B cell (primary cell): ENCODE results near the gene PTPN13. TPM values are rescaled to one million over a fixed set of nuclear protein-coding genes. Genes with fewer than 3 reads are reported as not detected.

Source experiments
- ATAC-seq: fragments of 200-7000 bp; cut with Tn5 transposase; one replicate; pipeline ENCODE4 v1.10.0; 2021; ENCODE audit warnings: low read depth, mild to moderate bottlenecking, moderate number of reproducible peaks, moderate library complexity
- CTCF ChIA-PET: fragments of 350-600 bp; sonication (Branson Sonifier 250); formaldehyde crosslinking; loops from one replicate; lab custom pipeline; 2021; ENCODE audit warnings: antibody characterized with exemption, inconsistent platforms; lab: Charles Lee
- POLR2A ChIA-PET: fragments of 350-600 bp; sonication (Branson Sonifier 250); formaldehyde crosslinking; loops from one replicate; lab custom pipeline; 2021; ENCODE audit warnings: antibody characterized with exemption; lab: Charles Lee
- DNase-seq: peaks from one replicate; pipeline ENCODE4 v3.0.0; 2013
- H2AFZ ChIP-seq: 2 replicates; pipeline ENCODE4 v1.6.1; 2012; ENCODE audit warnings: mild to moderate bottlenecking, low read depth, low read length; ENCODE audit not compliant: insufficient read depth, poor library complexity, severe bottlenecking
- H3K27ac ChIP-seq, 2 donors: 1 replicate in 1 of 2; 2 replicates in 1 of 2; pipeline ENCODE4 v1.5.1; 2012 to 2013; ENCODE audit warnings: low read length in 2 of 2, mild to moderate bottlenecking in 2 of 2, moderate library complexity in 1 of 2
- H3K27me3 ChIP-seq, 4 experiments: fragments of 200-600 bp in 1 of 4; sonication (generic) in 1 of 4; replicated peaks in 1 of 4; 1 replicate in 2 of 4; 2 replicates in 2 of 4; pipeline versions ENCODE4 v1.6.1 to v1.7.0; 2013 to 2016; ENCODE audit warnings: low read length in 3 of 4, mild to moderate bottlenecking in 2 of 4, mixed read lengths in 1 of 4, moderate library complexity in 1 of 4; ENCODE audit not compliant: insufficient read depth in 4 of 4, control insufficient read depth in 3 of 4; ENCODE audit errors: control extremely low read depth in 1 of 4
- H3K36me3 ChIP-seq, 2 experiments: replicated peaks in 1 of 2; 1 replicate in 1 of 2; 2 replicates in 1 of 2; pipeline versions ENCODE4 v1.6.1 to v1.7.1; 2013; ENCODE audit warnings: low read length in 1 of 2; ENCODE audit not compliant: insufficient read depth in 2 of 2, control insufficient read depth in 1 of 2; ENCODE audit errors: control extremely low read depth in 1 of 2, extremely low read depth in 1 of 2
- H3K4me1 ChIP-seq, 2 donors: fragments of 200-600 bp in 1 of 2; sonication (generic) in 1 of 2; 1 replicate in 1 of 2; 2 replicates in 1 of 2; pipeline versions ENCODE4 v1.5.1 to v1.6.1; 2013 to 2017; ENCODE audit warnings: low read length in 2 of 2; ENCODE audit not compliant: control insufficient read depth in 2 of 2, insufficient read depth in 2 of 2
- H3K4me2 ChIP-seq: replicated peaks from 2 replicates; pipeline ENCODE3; 2012; ENCODE audit warnings: mild to moderate bottlenecking, low read depth, low read length; ENCODE audit not compliant: poor library complexity, severe bottlenecking
- H3K4me3 ChIP-seq, 5 experiments: fragments of 200-600 bp in 1 of 5; sonication (generic) in 1 of 5; 1 replicate in 3 of 5; 2 replicates in 2 of 5; pipeline versions ENCODE4 v1.5.1 to v1.7.0; 2011 to 2016; ENCODE audit warnings: low read length in 4 of 5, mild to moderate bottlenecking in 4 of 5, low read depth in 2 of 5, control low read depth in 1 of 5, moderate library complexity in 1 of 5; ENCODE audit not compliant: insufficient read depth in 1 of 5; ENCODE audit errors: control extremely low read depth in 1 of 5, extremely low read depth in 1 of 5
- H3K79me2 ChIP-seq: fragments of 200-600 bp; sonication (generic); one replicate; pipeline ENCODE4 v1.6.0; 2016; ENCODE audit warnings: low read length; ENCODE audit not compliant: control insufficient read depth, insufficient read depth
- H3K9ac ChIP-seq: fragments of 200-600 bp; sonication (generic); 2 replicates; pipeline ENCODE4 v1.6.1; 2017; ENCODE audit warnings: mild to moderate bottlenecking, low read length, moderate library complexity
- H3K9me3 ChIP-seq, 3 donors: one replicate each; pipeline versions ENCODE4 v1.6.1 to v1.7.1; 2013; ENCODE audit warnings: low read length in 2 of 3; ENCODE audit not compliant: control insufficient read depth in 2 of 3, insufficient read depth in 1 of 3; ENCODE audit errors: control extremely low read depth in 1 of 3
- H4K20me1 ChIP-seq: 2 replicates; pipeline ENCODE4 v1.6.0; 2012; ENCODE audit warnings: mild to moderate bottlenecking, low read length; ENCODE audit not compliant: insufficient read depth, control insufficient read depth, poor library complexity, severe bottlenecking
- H3K27ac Mint-ChIP-seq: one replicate; pipeline ENCODE4 v1.8.0; 2021; ENCODE audit warnings: mixed read lengths
- H3K27me3 Mint-ChIP-seq: one replicate; pipeline ENCODE4 v1.8.0; 2021; ENCODE audit warnings: mixed read lengths
- H3K4me1 Mint-ChIP-seq: one replicate; pipeline ENCODE4 v1.8.0; 2021; ENCODE audit warnings: mixed read lengths
- H3K4me3 Mint-ChIP-seq: one replicate; pipeline ENCODE4 v1.8.0; 2021; ENCODE audit warnings: mixed read lengths
- H3K9me3 Mint-ChIP-seq: one replicate; pipeline ENCODE4 v1.8.0; 2022; ENCODE audit warnings: mixed read lengths; ENCODE audit not compliant: insufficient read depth
- EZH2 ChIP-seq: IDR thresholded peaks from 2 replicates; pipeline ENCODE4 v1.6.1; 2012; ENCODE audit warnings: borderline replicate concordance, low read depth, mild to moderate bottlenecking, moderate library complexity, low read length; ENCODE audit not compliant: insufficient read depth, poor library complexity, severe bottlenecking
- WGBS: methylation state at CpG from one replicate; pipeline ENCODE4 v1.1.5; 2013; ENCODE audit warnings: missing lambda C conversion rate; ENCODE audit not compliant: insufficient coverage; 5-methylcytosine and 5-hydroxymethylcytosine counted together
- intact Hi-C: fragments of 100-400 bp; cut with micrococcal nuclease; formaldehyde crosslinking; loops from one replicate; pipeline ENCODE4 v1.10.0; 2022
- polyA plus RNA-seq: library from polyadenylated mRNA; depleted of rRNA; stranded (reverse); fragments of >200 nt; gene quantifications from 2 replicates; pipeline ENCODE4 v1.2.3, GENCODE V29; 2012
- total RNA-seq, 2 donors: library from RNA; stranded (reverse); fragments of 120-200 nt in 1 of 2; gene quantifications; 1 replicate in 1 of 2; 2 replicates in 1 of 2; pipeline versions ENCODE4 v1.2.3 to v1.2.4, GENCODE V29; 2013 to 2022
- TF ChIP-seq, protein P1 (sequence below): fragments of 200-600 bp; IDR thresholded peaks from one replicate; pipeline ENCODE4 v1.8.0; 2022; ENCODE audit warnings: antibody characterized with exemption, mild to moderate bottlenecking

The PTPN13 gene
- total and polyA plus RNA-seq, 2 donors (not counting 1 experiment from before 2014, with no cell fraction given) = 0.91 TPM; not detected in 1

DNA sequence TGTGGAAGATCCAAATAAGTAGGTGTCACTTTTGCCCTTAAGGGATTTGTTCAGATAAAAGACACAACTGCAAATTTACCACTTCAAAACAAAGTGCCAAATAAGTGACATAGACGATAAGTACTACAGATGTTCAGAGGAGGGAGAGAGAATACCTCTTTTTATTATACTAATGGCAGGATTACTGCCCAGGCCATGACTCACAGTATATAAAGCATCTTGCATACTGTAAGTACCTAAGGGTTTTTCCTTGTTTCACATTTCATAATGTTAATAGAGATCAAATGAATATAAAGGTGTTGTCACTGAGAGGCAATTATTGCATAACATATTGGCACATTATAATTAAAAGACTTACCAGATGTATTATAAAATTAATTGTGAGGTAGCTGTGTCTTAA, 46.4 kb downstream of the PTPN13 start:
- intact Hi-C loops = no loop called here
- Histone ChIP-seq H3K27me3 (no peaks in the 10 kb centered on the region), H3K36me3 (no peaks in the 10 kb centered on the region), H4K20me1 (no peaks in the 10 kb centered on the region), H3K4me2 (no peak overlapping the region), H3K4me1 (no peaks in the 10 kb centered on the region), H3K9ac (no peak overlapping the region), H3K4me3 (no peak overlapping the region), H3K27ac (no peak overlapping the region), H2AFZ (no peak overlapping the region), H3K9me3 (no peaks in the 10 kb centered on the region), H3K79me2 (no peaks in the 10 kb centered on the region)
- ChIA-PET POLR2A (no interaction called here), CTCF (no interaction called here)
- no peaks in the 10 kb centered on the region for H3K4me1 Mint-ChIP-seq
- H3K4me3 Mint-ChIP-seq = no peak overlapping the region
- no peak for TF ChIP-seq EZH2
- TF ChIP-seq, protein P1, sequence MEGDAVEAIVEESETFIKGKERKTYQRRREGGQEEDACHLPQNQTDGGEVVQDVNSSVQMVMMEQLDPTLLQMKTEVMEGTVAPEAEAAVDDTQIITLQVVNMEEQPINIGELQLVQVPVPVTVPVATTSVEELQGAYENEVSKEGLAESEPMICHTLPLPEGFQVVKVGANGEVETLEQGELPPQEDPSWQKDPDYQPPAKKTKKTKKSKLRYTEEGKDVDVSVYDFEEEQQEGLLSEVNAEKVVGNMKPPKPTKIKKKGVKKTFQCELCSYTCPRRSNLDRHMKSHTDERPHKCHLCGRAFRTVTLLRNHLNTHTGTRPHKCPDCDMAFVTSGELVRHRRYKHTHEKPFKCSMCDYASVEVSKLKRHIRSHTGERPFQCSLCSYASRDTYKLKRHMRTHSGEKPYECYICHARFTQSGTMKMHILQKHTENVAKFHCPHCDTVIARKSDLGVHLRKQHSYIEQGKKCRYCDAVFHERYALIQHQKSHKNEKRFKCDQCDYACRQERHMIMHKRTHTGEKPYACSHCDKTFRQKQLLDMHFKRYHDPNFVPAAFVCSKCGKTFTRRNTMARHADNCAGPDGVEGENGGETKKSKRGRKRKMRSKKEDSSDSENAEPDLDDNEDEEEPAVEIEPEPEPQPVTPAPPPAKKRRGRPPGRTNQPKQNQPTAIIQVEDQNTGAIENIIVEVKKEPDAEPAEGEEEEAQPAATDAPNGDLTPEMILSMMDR = no peak
- ATAC-seq (no peak), DNase-seq (no peak)
- H3K27me3 Mint-ChIP-seq = no peaks in the 10 kb centered on the region
- no CpG with 5 or more reads among the region's 1 CpG for WGBS
- no peak overlapping the region for H3K27ac Mint-ChIP-seq
- no peaks in the 10 kb centered on the region for H3K9me3 Mint-ChIP-seq

DNA sequence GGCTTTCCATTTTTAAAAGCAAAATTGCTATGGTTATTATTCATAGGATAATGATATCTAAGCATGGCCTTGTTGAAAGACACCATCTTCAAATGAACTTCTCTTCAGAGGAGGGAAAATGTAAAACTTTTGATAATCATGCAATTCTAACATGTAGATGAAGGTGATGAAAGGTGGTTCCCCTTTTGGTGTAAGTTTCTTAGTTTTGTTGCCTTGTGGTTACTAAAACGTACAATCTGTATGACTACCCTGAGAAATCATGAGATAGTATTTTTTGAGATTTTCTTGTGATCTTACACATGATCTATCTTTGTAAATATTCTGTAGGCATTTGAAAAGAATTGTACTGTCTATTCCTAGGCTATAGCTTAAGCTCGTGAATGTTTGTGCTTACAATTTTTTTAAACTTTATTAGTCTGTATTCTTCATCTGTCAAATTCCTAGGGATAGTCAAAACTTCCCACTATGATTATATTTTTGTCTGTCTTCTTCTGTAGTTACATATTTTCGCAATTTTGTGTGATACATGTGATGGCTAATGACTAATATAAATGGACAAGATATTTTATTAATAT, 47.5 kb downstream of the PTPN13 start:
- POLR2A ChIA-PET = no interaction called here
- no CpG with 5 or more reads among the region's 3 CpGs for WGBS
- no peaks in the 10 kb centered on the region for H3K27me3 Mint-ChIP-seq
- Histone ChIP-seq H4K20me1 (no peaks in the 10 kb centered on the region), H3K36me3 (no peaks in the 10 kb centered on the region), H3K27ac (no peak overlapping the region), H3K9ac (no peak overlapping the region), H3K4me1 (no peaks in the 10 kb centered on the region), H2AFZ (no peak overlapping the region), H3K4me3 (no peak overlapping the region), H3K79me2 (no peaks in the 10 kb centered on the region), H3K4me2 (no peak overlapping the region), H3K27me3 (no peaks in the 10 kb centered on the region), H3K9me3 (no peaks in the 10 kb centered on the region)
- intact Hi-C loops = no loop called here
- CTCF ChIA-PET = no interaction called here
- H3K4me1 Mint-ChIP-seq = no peaks in the 10 kb centered on the region
- no peak overlapping the region for H3K4me3 Mint-ChIP-seq
- no peak overlapping the region for H3K27ac Mint-ChIP-seq
- H3K9me3 Mint-ChIP-seq = no peaks in the 10 kb centered on the region
- DNase-seq = no peak
- ATAC-seq = no peak
- no peak for TF ChIP-seq EZH2
- TF ChIP-seq, protein P1 = no peak
